ENCODE measurements around the gene TUBGCP3.

- TF ChIP-seq CTCF (IDR thresholded peaks at IDR 0.05) (no peak), POLR2A (IDR thresholded peaks at IDR 0.05) (no peak)
These were observed 41.2 kb upstream of the TUBGCP3 start for GRCh38 chr13:112629161-112629560.
